ENCODE results near the gene DBNL.

Gene DBNL

DNA sequence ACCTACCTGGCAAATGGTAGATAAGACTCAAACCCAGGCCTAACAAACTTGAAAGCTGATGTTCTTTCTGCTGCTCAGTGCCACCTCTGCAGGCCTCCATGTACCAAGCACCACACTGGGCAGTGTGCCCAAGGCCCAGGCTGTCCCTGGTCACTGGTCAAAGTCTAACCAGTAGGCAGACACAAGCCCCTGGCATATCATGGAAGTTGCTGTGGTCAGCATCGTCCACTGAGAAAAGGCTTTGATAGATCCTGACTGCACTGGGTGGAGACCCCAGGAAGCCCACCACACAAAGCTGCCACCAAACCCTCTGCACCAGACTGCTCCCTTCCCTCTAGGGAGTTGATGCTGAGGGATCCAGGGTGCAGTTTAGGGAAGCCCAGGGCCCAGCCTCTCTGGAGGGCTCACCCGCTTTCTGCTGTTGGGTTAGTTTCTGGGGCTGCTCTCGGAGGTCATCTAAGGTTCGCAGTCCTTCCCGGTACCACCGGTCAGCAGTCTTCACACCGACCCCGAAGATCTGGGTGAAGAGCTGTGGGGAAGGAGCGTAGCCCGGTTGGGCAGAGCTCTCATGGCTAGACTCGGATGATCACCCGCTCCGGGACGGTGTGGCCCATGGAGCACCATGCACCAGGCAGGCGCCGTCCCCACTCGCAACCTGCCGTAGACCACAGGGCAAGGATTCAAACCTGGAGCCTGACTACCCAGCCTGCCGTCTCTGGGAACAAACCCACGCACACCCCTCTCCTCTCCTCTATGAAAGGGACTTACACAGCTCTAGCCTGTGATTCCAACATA, 31.8 kb downstream of the DBNL start:
- H3K4me3 ChIP-seq (ENCODE audit: control insufficient read depth, low read depth, low read length): no peak overlapping the region
- DNase-seq (ENCODE audit: low read depth): no peak
- TF ChIP-seq CTCF (conservative IDR thresholded peaks at IDR 0.05; ENCODE audit: control insufficient read depth, insufficient read depth, low read depth, low read length): no peak

DNA sequence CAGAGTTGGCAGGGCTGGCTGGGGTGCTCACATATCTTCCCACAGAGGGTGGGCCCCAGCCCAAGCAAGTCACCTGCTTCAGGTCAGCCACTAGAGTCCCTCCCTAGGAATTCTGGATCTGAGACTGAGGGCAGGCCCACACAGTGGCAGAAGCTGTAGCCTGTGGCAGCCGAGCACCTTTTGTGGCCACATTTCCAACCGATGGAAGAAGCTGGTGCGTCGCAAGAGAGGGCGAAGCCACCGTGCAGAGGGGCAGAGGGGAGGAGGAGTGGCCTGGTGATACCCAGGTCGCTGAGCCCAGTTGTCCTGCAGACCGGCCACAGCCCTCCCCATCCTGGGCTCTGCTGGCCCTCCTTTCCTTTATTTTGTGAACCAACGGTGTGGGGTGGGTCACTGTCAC, 32.6 kb downstream of the DBNL start:
- no peak for TF ChIP-seq CTCF (conservative IDR thresholded peaks at IDR 0.05; ENCODE audit: control insufficient read depth, insufficient read depth, low read depth, low read length)
- no peak overlapping the region for H3K4me3 ChIP-seq (ENCODE audit: control insufficient read depth, low read depth, low read length)
- DNase-seq (ENCODE audit: low read depth): no peak

GRCh38 chr7:44077681-44078091, 33.2 kb downstream of the DBNL start:
- no peak for DNase-seq (ENCODE audit: low read depth)
- no peak for TF ChIP-seq CTCF (conservative IDR thresholded peaks at IDR 0.05; ENCODE audit: control insufficient read depth, insufficient read depth, low read depth, low read length)
- H3K4me3 ChIP-seq (ENCODE audit: control insufficient read depth, low read depth, low read length): no peak overlapping the region

- no peak for TF ChIP-seq CTCF (conservative IDR thresholded peaks at IDR 0.05; ENCODE audit: control insufficient read depth, insufficient read depth, low read depth, low read length)
- no peak overlapping the region for H3K4me3 ChIP-seq (ENCODE audit: control insufficient read depth, low read depth, low read length)
- DNase-seq (ENCODE audit: low read depth): no peak
These were observed 34.0 kb downstream of the DBNL start for GRCh38 chr7:44078521-44078920.

DNA sequence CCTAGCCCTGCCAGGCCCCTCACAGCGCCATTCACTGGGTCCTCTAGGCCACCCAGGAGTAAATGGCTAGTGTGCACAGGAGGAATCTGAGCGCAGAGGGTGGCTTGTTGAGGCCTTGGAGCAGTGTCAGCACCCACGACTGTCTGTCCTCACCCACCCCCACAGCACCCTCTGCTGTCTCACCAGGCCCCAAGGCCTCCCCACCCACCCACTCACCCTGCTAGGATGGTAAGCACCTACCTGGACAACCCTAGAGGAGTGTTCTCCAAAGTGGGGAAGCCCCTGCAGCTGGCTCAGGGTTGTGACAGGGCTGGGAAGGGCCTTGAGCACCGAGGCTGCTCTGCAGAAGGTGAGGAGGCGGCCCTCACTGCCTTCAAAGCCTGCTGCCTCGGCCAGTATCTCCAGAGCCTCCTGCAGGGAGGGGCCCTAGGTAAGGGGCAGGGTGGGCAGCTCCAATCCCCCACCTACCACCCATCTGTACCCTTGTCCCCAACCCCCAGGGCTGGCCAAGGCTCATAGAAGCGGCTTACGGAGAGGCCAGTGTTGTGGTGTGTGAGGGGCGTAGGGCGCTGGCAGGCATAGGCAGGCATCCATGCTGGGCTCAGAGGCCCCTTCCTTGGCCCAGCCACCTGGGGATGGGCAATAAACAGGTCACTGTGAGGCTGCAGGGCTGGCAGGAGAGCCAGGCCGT, 35.0 kb downstream of the DBNL start:
- no peak for TF ChIP-seq CTCF (conservative IDR thresholded peaks at IDR 0.05; ENCODE audit: control insufficient read depth, insufficient read depth, low read depth, low read length)
- DNase-seq (ENCODE audit: low read depth): no peak
- no peak overlapping the region for H3K4me3 ChIP-seq (ENCODE audit: control insufficient read depth, low read depth, low read length)

- TF ChIP-seq CTCF (conservative IDR thresholded peaks at IDR 0.05; ENCODE audit: control insufficient read depth, insufficient read depth, low read depth, low read length): no peak
- DNase-seq (ENCODE audit: low read depth): no peak
- H3K4me3 ChIP-seq (ENCODE audit: control insufficient read depth, low read depth, low read length): no peak overlapping the region
These were observed 35.6 kb downstream of the DBNL start for GRCh38 chr7:44080118-44080517.

Measured in fibroblast of mammary gland (primary cell).